Measurements from ENCODE around the gene PLEKHM3.

- no peak for TF ChIP-seq CTCF (IDR thresholded peaks at IDR 0.05; ENCODE audit: insufficient read depth, low read length, poor library complexity, severe bottlenecking)
- no peak for TF ChIP-seq EZH2phosphoT487 (conservative IDR thresholded peaks at IDR 0.05; ENCODE audit: low read length)
These were observed 38.2 kb downstream of the PLEKHM3 start for GRCh38 chr2:207987025-207987716.
